RWPE2 (cell line): ENCODE results near the gene PDCD1.
"Not testable (repeated sequence)": the region's sequence is repeated elsewhere in the genome, so short reads cannot be mapped to it uniquely, and the experiment has no call there.

Experiments used
- ATAC-seq: fragments of 200-7000 bp; cut with Tn5 transposase; 3 replicates; pipeline ENCODE4 v1.9.1; 2021; ENCODE audit warnings: low read depth
- DNase-seq: peaks from one replicate; pipeline ENCODE4 v3.0.0-alpha.2; 2020; ENCODE audit warnings: low spot score
- H3K27ac ChIP-seq: fragments of 450-650 bp; 2 replicates; pipeline ENCODE4 v1.5.1; 2017; ENCODE audit warnings: mild to moderate bottlenecking; ENCODE audit not compliant: poor library complexity, severe bottlenecking
- H3K27me3 ChIP-seq: fragments of 250-450 bp; sonication (Bioruptor Pico); 2 replicates; pipeline ENCODE4 v1.5.1; 2021; ENCODE audit warnings: mild to moderate bottlenecking, moderate library complexity; ENCODE audit not compliant: insufficient read depth, poor library complexity, severe bottlenecking
- H3K36me3 ChIP-seq: fragments of 250-450 bp; sonication (Bioruptor Pico); 2 replicates; pipeline ENCODE4 v1.5.1; 2020; ENCODE audit warnings: low read depth, mild to moderate bottlenecking, moderate library complexity
- H3K4me1 ChIP-seq: fragments of 250-450 bp; sonication (Bioruptor Pico); 2 replicates; pipeline ENCODE4 v1.5.1; 2021; ENCODE audit warnings: mild to moderate bottlenecking, moderate library complexity; ENCODE audit not compliant: insufficient read depth, poor library complexity, severe bottlenecking
- H3K4me3 ChIP-seq: fragments of 250-450 bp; sonication (Bioruptor Pico); 2 replicates; pipeline ENCODE4 v1.5.1; 2021; ENCODE audit warnings: mild to moderate bottlenecking, moderate library complexity; ENCODE audit not compliant: severe bottlenecking
- H3K9me3 ChIP-seq: fragments of 250-450 bp; sonication (Bioruptor Pico); 2 replicates; pipeline ENCODE4 v1.5.1; 2021; ENCODE audit warnings: mild to moderate bottlenecking, moderate library complexity; ENCODE audit not compliant: severe bottlenecking
- TF ChIP-seq, protein P1 (sequence below): fragments of 450-650 bp; IDR thresholded peaks from one replicate; pipeline ENCODE4 v1.5.1; 2017; ENCODE audit warnings: mild to moderate bottlenecking, moderate library complexity; ENCODE audit not compliant: poor library complexity, severe bottlenecking

PDCD1 gene

DNA sequence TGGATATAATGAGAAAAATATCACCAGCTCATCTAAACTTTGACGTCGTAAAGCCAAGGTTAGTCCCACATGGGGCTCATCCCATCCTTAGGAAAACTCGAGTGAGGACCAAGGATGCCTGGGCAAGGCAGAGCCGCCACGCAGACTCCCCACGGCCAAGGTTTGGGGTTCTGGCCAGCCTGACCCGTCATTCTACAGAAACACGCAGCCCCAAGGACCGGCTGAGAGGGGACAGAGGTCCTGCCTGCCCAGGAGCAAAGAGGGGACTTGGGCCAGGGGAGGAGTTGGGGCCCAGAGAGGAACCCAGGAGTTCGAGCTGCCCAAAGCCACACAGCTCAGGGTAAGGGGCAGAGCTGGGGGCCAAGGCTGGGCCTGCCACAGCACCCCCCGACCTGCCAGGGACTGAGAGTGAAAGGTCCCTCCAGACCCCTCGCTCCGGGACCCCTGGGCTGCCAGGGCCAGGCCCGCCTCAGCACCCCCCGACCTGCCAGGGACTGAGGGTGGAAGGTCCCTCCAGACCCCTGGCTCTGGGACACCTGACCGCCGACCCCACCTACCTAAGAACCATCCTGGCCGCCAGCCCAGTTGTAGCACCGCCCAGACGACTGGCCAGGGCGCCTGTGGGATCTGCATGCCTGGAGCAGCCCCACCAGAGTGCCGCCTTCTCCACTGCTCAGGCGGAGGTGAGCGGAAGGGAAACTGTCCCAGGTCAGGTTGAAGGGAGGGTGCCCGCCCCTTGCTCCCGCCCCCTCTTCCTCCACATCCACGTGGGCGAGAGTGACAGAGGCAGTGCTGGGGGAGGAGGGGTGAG lies at the start of gene PDCD1:
Gene PDCD1, minus strand, starts transcription at position 689 of the 811 bp plus-strand sequence. Its CDS starts 56 bp downstream, at position 633.
- no peaks in the 10 kb centered on the region for H3K36me3 ChIP-seq
- no peak within 1 kb of the TSS for H3K27ac ChIP-seq
- no peak within 1 kb of the TSS for H3K4me3 ChIP-seq
- no peaks in the 10 kb centered on the region for H3K9me3 ChIP-seq
- no peaks in the 10 kb centered on the region for H3K27me3 ChIP-seq
- TF ChIP-seq, protein P1, sequence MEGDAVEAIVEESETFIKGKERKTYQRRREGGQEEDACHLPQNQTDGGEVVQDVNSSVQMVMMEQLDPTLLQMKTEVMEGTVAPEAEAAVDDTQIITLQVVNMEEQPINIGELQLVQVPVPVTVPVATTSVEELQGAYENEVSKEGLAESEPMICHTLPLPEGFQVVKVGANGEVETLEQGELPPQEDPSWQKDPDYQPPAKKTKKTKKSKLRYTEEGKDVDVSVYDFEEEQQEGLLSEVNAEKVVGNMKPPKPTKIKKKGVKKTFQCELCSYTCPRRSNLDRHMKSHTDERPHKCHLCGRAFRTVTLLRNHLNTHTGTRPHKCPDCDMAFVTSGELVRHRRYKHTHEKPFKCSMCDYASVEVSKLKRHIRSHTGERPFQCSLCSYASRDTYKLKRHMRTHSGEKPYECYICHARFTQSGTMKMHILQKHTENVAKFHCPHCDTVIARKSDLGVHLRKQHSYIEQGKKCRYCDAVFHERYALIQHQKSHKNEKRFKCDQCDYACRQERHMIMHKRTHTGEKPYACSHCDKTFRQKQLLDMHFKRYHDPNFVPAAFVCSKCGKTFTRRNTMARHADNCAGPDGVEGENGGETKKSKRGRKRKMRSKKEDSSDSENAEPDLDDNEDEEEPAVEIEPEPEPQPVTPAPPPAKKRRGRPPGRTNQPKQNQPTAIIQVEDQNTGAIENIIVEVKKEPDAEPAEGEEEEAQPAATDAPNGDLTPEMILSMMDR: no peak
- DNase-seq: peak; percentile 58
- no peaks in the 10 kb centered on the region for H3K4me1 ChIP-seq
- ATAC-seq: no peak

DNA sequence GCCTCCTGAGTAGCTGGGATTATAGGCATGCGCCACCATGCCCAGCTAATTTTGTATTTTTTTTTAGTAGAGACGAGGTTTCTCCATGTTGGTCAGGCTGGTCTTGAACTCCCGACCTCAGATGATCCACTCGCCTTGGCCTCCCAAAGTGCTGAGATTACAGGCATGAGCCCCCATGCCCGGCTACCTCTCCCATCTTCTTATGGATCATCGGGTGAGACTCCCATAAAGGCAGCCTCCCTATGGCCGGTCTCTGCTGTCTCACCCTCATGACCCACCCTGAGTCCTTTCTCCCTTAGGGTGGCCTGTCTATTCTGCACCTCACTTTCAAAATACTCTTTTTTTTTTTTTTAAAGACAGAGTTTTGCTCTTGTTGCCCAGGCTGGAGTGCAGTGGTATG lies 49.1 kb upstream of the PDCD1 start:
- not testable (repeated sequence) for H3K9me3 ChIP-seq, H3K27ac ChIP-seq, H3K4me3 ChIP-seq, H3K36me3 ChIP-seq, ATAC-seq, H3K4me1 ChIP-seq, H3K27me3 ChIP-seq, DNase-seq

DNA sequence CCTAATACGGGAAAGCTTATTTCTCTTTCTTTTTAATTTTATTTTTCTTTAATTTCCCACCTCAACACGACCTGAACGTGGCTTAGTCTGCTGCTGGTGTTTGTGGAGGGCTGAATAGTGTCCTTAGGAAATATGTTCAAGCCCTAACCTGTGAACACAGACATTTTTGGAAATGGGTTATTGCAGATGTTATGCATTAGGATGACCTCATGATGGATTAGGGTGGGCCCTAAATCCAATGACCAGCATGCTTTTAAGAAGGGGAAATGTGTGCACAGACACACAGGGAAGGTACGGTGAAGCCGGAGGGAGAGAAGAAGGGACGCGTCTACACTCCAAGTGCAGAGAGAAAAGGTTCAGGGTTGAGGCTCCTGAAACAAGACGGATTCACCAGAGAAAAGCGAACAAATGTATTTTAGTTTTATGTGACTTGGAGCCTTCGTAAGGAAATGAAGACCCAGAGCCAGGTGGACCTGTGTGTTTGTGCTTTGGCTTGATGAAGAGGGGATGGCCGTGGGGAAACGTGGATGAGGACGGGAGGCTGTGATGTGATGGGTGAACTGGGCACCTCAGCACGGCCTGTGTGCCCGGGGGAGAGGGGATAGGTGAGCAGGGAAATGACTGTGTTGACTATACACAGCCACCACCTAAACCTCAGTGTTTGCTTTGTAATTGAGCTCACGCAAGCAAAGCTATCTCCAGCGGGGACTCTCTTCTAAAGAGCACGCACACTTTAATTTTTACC lies 48.3 kb upstream of the PDCD1 start:
- TF ChIP-seq, protein P1: no peak
- Histone ChIP-seq H3K4me3 (no peak overlapping the region), H3K27me3 (no peaks in the 10 kb centered on the region), H3K9me3 (no peaks in the 10 kb centered on the region), H3K4me1 (no peaks in the 10 kb centered on the region), H3K36me3 (no peaks in the 10 kb centered on the region), H3K27ac (no peak overlapping the region)
- no peak for ATAC-seq
- DNase-seq: no peak

DNA sequence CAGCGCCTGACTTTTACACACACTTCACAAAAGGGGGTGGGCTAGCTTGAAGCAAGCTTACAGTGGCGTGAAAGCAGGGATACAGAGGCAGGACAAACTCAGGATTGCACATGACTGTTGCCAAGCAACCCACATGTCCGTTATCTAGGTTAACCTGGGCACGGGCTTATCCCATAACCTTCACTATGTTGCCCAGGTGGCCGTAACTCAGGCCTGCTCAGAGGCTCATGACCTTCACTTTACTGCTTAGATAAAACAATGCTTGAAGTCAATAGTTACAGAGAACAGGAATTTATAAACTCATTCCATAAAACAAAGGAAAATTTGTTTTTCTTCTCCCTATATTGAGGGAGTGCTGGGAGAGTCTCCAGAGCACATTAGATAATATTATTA lies 47.7 kb upstream of the PDCD1 start:
- H3K36me3 ChIP-seq, H3K4me3 ChIP-seq, ATAC-seq, H3K4me1 ChIP-seq, H3K9me3 ChIP-seq, DNase-seq, H3K27ac ChIP-seq, H3K27me3 ChIP-seq: not testable (repeated sequence)

DNA sequence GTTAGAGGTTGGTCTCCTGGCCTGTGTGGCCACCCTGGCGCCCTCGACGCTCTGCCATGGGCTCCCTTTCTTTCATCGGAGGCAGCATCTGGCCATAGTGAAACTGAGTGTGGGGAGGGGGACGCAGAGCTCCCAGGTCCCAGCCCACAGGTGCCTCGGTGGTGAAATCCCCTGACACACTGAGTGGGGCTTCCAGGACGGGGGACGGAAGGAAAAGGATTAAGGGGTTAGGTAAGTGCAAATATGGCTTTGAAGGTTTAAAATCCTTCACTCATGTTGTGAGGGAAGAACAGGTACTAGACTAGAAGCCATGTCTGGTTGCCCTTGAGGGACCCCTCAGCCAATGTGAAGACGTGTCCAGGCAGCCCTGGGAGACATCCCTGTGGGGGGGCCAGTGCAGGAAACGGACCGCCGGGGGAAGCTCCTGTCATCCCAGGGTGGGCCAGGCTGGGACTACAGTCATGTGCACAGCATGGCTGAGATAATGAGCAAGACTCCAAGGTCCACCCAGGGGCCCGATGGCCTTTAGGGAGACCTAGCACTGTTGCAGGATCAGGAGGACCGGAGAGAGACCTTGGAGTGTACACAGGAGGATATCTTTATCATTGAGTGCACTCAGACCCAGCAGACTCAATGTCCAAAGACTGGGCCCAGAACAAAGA lies 47.2 kb upstream of the PDCD1 start:
- Histone ChIP-seq H3K27ac (no peak overlapping the region), H3K4me3 (no peak overlapping the region), H3K36me3 (no peaks in the 10 kb centered on the region), H3K4me1 (peaks cover 6% of the 10 kb centered on the region), H3K27me3 (no peaks in the 10 kb centered on the region), H3K9me3 (no peaks in the 10 kb centered on the region)
- DNase-seq (no peak), ATAC-seq (no peak)
- TF ChIP-seq, protein P1: no peak
